Ovary (tissue), 3 donors: ENCODE data around the gene FBXL5.

Source experiments
- CTCF ChIP-seq, 3 donors: fragments of 450-650 bp in 2 of 3; fragments of 200-600 bp in 1 of 3; IDR thresholded peaks; one replicate each; pipeline versions ENCODE4 v1.5.1 to v1.8.0; 2016 to 2022; ENCODE audit warnings: antibody characterized with exemption in 3 of 3, mild to moderate bottlenecking in 1 of 3
- POLR2A ChIP-seq: fragments of 450-650 bp; IDR thresholded peaks from one replicate; pipeline ENCODE4 v1.6.1; 2017; ENCODE audit warnings: antibody characterized with exemption, mild to moderate bottlenecking, moderate library complexity
- donor health status: DM: no; HTN: no; CAD: no.

GRCh38 chr4:15587649-15588048, 67.5 kb downstream of the FBXL5 start:
- TF ChIP-seq POLR2A (no peak), CTCF (IDR thresholded peaks at IDR 0.05) (no peak)
